Adipocyte (in vitro differentiated cells): Measurements from ENCODE around the gene ANKS1A.
A peak's percentile ranks its signal among the peaks of the same experiment; 100 is the strongest.

Experiments
- DNase-seq: peaks from one replicate; pipeline ENCODE4 v3.0.0-alpha.2; 2015; ENCODE audit warnings: low read depth
- H3K27me3 ChIP-seq: replicated peaks from 2 replicates; pipeline ENCODE4 v1.7.0; 2013; ENCODE audit warnings: mild to moderate bottlenecking, low read length, moderate library complexity; ENCODE audit not compliant: control insufficient read depth, insufficient read depth
- H3K36me3 ChIP-seq: 2 replicates; pipeline ENCODE4 v1.7.0; 2013; ENCODE audit warnings: low read length, mild to moderate bottlenecking, moderate library complexity; ENCODE audit not compliant: control insufficient read depth, insufficient read depth, severe bottlenecking
- H3K4me1 ChIP-seq: 2 replicates; pipeline ENCODE4 v1.7.0; 2013; ENCODE audit warnings: mild to moderate bottlenecking, low read length, moderate library complexity; ENCODE audit not compliant: control insufficient read depth, insufficient read depth
- H3K4me3 ChIP-seq: 2 replicates; pipeline ENCODE4 v1.7.0; 2013; ENCODE audit warnings: mild to moderate bottlenecking, low read length, moderate library complexity
- H3K9ac ChIP-seq: 2 replicates; pipeline ENCODE4 v1.7.0; 2013; ENCODE audit warnings: mild to moderate bottlenecking, low read length, moderate library complexity
- H3K9me3 ChIP-seq: 2 replicates; pipeline ENCODE4 v1.7.0; 2013; ENCODE audit warnings: mild to moderate bottlenecking, low read length, moderate library complexity; ENCODE audit not compliant: control insufficient read depth

Gene ANKS1A

GRCh38 chr6:34945317-34945716 lies 56.3 kb downstream of the ANKS1A start:
- Histone ChIP-seq H3K36me3 (no peaks in the 10 kb centered on the region), H3K27me3 (no peaks in the 10 kb centered on the region), H3K4me1 (no peaks in the 10 kb centered on the region), H3K9ac (no peak overlapping the region), H3K4me3 (no peak overlapping the region), H3K9me3 (no peaks in the 10 kb centered on the region)
- no peak for DNase-seq

- no peak for DNase-seq
- H3K4me1 ChIP-seq = no peaks in the 10 kb centered on the region
- H3K27me3 ChIP-seq = no peaks in the 10 kb centered on the region
- H3K9ac ChIP-seq = no peak overlapping the region
- H3K36me3 ChIP-seq = no peaks in the 10 kb centered on the region
- no peak overlapping the region for H3K4me3 ChIP-seq
- no peaks in the 10 kb centered on the region for H3K9me3 ChIP-seq
Measured at GRCh38 chr6:34947561-34947960, 58.5 kb downstream of the ANKS1A start.

GRCh38 chr6:34949636-34950035 lies 60.6 kb downstream of the ANKS1A start:
- no peaks in the 10 kb centered on the region for H3K27me3 ChIP-seq
- no peaks in the 10 kb centered on the region for H3K36me3 ChIP-seq
- H3K4me1 ChIP-seq = peaks cover 12% of the 10 kb centered on the region
- DNase-seq = no peak
- H3K4me3 ChIP-seq = no peak overlapping the region
- no peaks in the 10 kb centered on the region for H3K9me3 ChIP-seq
- no peak overlapping the region for H3K9ac ChIP-seq

- H3K4me3 ChIP-seq = no peak overlapping the region
- H3K27me3 ChIP-seq = no peaks in the 10 kb centered on the region
- no peak overlapping the region for H3K9ac ChIP-seq
- no peaks in the 10 kb centered on the region for H3K9me3 ChIP-seq
- no peak for DNase-seq
- no peaks in the 10 kb centered on the region for H3K36me3 ChIP-seq
- H3K4me1 ChIP-seq = peaks cover 12% of the 10 kb centered on the region
Measured at GRCh38 chr6:34950849-34951248, 61.8 kb downstream of the ANKS1A start.

GRCh38 chr6:34951731-34952130 lies 62.7 kb downstream of the ANKS1A start:
- H3K4me1 ChIP-seq = peaks cover 12% of the 10 kb centered on the region
- DNase-seq = no peak
- no peaks in the 10 kb centered on the region for H3K9me3 ChIP-seq
- H3K36me3 ChIP-seq = no peaks in the 10 kb centered on the region
- H3K4me3 ChIP-seq = no peak overlapping the region
- H3K9ac ChIP-seq = no peak overlapping the region
- H3K27me3 ChIP-seq = no peaks in the 10 kb centered on the region

GRCh38 chr6:34953061-34954025 lies 64.3 kb downstream of the ANKS1A start:
- DNase-seq = peak; percentile 68
- Histone ChIP-seq H3K36me3 (no peaks in the 10 kb centered on the region), H3K9ac (no peak overlapping the region), H3K4me1 (peaks cover 20% of the 10 kb centered on the region), H3K27me3 (no peaks in the 10 kb centered on the region), H3K9me3 (no peaks in the 10 kb centered on the region), H3K4me3 (no peak overlapping the region)

GRCh38 chr6:34955442-34955841 lies 66.4 kb downstream of the ANKS1A start:
- no peaks in the 10 kb centered on the region for H3K27me3 ChIP-seq
- no peaks in the 10 kb centered on the region for H3K9me3 ChIP-seq
- H3K4me3 ChIP-seq = no peak overlapping the region
- H3K4me1 ChIP-seq = peaks cover 20% of the 10 kb centered on the region
- H3K36me3 ChIP-seq = no peaks in the 10 kb centered on the region
- DNase-seq = no peak
- H3K9ac ChIP-seq = no peak overlapping the region

- Histone ChIP-seq H3K4me1 (peaks cover 20% of the 10 kb centered on the region), H3K27me3 (no peaks in the 10 kb centered on the region), H3K36me3 (no peaks in the 10 kb centered on the region), H3K9ac (no peak overlapping the region), H3K4me3 (no peak overlapping the region), H3K9me3 (no peaks in the 10 kb centered on the region)
- DNase-seq = no peak
Measured at GRCh38 chr6:34957231-34957783, 68.3 kb downstream of the ANKS1A start.

- no peak overlapping the region for H3K4me3 ChIP-seq
- H3K4me1 ChIP-seq = peaks cover 15% of the 10 kb centered on the region
- H3K27me3 ChIP-seq = no peaks in the 10 kb centered on the region
- no peak overlapping the region for H3K9ac ChIP-seq
- no peaks in the 10 kb centered on the region for H3K36me3 ChIP-seq
- no peak for DNase-seq
- no peaks in the 10 kb centered on the region for H3K9me3 ChIP-seq
Measured at GRCh38 chr6:34958734-34959133, 69.7 kb downstream of the ANKS1A start.

- Histone ChIP-seq H3K4me1 (peaks cover 13% of the 10 kb centered on the region), H3K4me3 (no peak overlapping the region), H3K27me3 (no peaks in the 10 kb centered on the region), H3K9ac (no peak overlapping the region), H3K36me3 (no peaks in the 10 kb centered on the region), H3K9me3 (no peaks in the 10 kb centered on the region)
- no peak for DNase-seq
Measured at GRCh38 chr6:34959224-34959623, 70.2 kb downstream of the ANKS1A start.

GRCh38 chr6:34961082-34961481 lies 72.0 kb downstream of the ANKS1A start:
- peaks cover 22% of the 10 kb centered on the region for H3K4me1 ChIP-seq
- H3K4me3 ChIP-seq = no peak overlapping the region
- H3K36me3 ChIP-seq = no peaks in the 10 kb centered on the region

More at GRCh38 chr6:34961082-34961481, 72.0 kb downstream of the ANKS1A start:
- H3K27me3 ChIP-seq = no peaks in the 10 kb centered on the region
- DNase-seq = no peak
- no peak overlapping the region for H3K9ac ChIP-seq
- no peaks in the 10 kb centered on the region for H3K9me3 ChIP-seq
